Measurements from ENCODE around the gene ZCCHC24. TPM values are rescaled to one million over a fixed set of nuclear protein-coding genes. Genes with fewer than 3 reads are reported as not detected.
A peak's percentile ranks its signal among the peaks of the same experiment; 100 is the strongest.

The ZCCHC24 gene
- total and polyA plus RNA-seq, 3 donors from 2014 or later = 27.7 to 38.6 (median 31.3) TPM

DNA sequence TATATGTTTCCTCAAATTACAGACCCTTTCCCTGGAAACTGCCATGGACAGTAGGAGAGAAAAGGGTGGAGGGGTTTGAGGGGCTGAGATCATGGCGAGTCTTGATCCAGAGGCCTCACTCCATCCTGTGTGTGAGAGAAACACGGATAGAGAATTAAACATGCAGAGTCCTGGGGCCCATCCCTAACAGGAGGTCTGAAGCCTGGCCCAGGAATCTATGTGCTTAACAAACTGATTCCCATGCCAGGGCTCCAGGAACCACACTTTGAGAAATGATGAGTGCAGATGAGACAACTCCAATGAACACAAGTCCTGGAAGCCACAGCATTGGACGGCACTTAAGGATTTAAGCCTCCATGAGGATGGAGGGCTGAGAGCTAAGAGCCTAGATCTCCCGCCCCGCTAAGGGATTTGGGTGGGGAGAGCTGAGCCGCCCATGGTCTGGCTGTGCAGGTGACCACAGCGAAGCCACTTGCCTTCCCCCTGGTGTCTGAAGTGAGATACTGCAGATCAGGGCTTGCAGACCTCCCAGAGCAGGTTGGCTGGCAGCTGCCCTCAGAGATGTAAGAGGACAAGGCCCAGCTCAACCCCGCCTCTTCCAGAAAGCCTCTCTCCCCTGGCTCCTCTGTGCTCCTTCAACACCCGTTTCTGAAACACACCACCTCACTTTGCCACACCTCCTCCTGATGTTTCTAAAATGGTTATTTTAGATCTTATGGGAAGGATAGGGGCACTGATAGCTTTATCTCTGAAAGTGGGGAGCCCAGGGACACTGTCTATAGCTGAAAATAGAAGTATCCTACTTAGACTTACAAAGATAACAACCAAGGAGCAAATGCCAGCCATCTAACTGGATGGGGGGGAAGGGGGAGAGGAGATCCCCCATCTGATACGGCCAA, 42.1 kb upstream of the ZCCHC24 start:
- TF ChIP-seq, protein P1, sequence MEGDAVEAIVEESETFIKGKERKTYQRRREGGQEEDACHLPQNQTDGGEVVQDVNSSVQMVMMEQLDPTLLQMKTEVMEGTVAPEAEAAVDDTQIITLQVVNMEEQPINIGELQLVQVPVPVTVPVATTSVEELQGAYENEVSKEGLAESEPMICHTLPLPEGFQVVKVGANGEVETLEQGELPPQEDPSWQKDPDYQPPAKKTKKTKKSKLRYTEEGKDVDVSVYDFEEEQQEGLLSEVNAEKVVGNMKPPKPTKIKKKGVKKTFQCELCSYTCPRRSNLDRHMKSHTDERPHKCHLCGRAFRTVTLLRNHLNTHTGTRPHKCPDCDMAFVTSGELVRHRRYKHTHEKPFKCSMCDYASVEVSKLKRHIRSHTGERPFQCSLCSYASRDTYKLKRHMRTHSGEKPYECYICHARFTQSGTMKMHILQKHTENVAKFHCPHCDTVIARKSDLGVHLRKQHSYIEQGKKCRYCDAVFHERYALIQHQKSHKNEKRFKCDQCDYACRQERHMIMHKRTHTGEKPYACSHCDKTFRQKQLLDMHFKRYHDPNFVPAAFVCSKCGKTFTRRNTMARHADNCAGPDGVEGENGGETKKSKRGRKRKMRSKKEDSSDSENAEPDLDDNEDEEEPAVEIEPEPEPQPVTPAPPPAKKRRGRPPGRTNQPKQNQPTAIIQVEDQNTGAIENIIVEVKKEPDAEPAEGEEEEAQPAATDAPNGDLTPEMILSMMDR (IDR thresholded peaks at IDR 0.05) = peak; percentile 51 to 68 (median 66)
- no peak for TF ChIP-seq POLR2A (IDR thresholded peaks at IDR 0.05)

DNA sequence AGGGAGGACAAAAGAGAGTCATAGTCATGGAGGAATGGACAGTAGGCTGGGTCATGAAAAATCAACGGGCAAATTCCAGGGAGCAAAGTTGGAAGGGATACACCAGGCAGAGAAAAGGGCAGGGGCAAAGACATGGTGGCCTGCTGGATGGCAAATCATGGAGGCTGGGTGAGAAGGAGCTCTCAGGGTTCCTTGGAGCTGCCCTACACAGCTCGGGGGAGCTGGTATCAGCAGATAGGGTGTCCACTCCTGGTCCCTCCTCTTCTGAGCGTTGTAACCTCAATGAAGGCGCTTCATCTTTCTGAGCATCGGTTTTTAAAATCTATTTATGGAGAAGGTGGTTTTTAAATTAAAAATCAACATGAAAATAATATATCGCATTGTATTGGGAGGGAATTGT, 39.1 kb upstream of the ZCCHC24 start:
- peaks cover 6% of the 10 kb centered on the region for H3K4me1 ChIP-seq
- TF ChIP-seq POLR2A (IDR thresholded peaks at IDR 0.05) = no peak
- TF ChIP-seq, protein P1 (IDR thresholded peaks at IDR 0.05) = no peak
- no peaks in the 10 kb centered on the region for H3K27me3 ChIP-seq
- intact Hi-C loops (cut with DNase I; ENCODE audit: low total_unique reads) = no loop called here
- no peak overlapping the region for H3K4me3 ChIP-seq
- no peaks in the 10 kb centered on the region for H3K9me3 ChIP-seq
- 79 to 84% methylated on average over 6 of the region's 6 CpGs for WGBS, 2 donors
- H3K36me3 ChIP-seq (ENCODE audit: low read depth, missing control alignments) = no peaks in the 10 kb centered on the region
- DNase-seq = no peak
- no peak overlapping the region for H3K27ac ChIP-seq

More for the DNA sequence above, 42.1 kb upstream of the ZCCHC24 start:
- 67 to 71% methylated on average over 7 to 10 of the region's 10 CpGs for WGBS, 2 donors
- intact Hi-C loops (cut with DNase I; ENCODE audit: low total_unique reads) = no loop called here
- peaks cover 11% of the 10 kb centered on the region for H3K4me1 ChIP-seq
- H3K36me3 ChIP-seq (ENCODE audit: low read depth, missing control alignments) = no peaks in the 10 kb centered on the region
- peak overlapping the region in 1 of 2 donors; percentile 37 for H3K27ac ChIP-seq
- H3K4me3 ChIP-seq = no peak overlapping the region
- no peaks in the 10 kb centered on the region for H3K9me3 ChIP-seq
- no peaks in the 10 kb centered on the region for H3K27me3 ChIP-seq
- DNase-seq = peak; percentile 73

DNA sequence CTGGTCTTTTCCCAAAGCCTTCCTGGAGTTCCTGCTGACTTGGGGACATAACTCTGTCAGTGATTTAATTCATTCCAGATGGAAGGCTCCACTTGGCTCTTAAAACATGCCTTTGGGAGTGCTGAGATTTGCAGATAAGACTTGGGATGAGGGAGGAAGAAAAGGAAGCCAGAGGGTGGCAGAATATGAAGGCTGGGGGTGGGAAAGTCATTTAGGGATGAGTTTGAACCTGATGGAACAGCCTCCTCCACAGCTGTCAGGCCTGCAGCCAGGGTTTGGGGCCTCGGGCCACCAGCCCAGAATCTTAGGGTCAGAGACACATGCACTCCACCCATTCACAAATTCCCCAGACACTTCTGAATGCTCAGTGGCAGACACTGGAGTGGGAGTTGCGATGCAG, 38.5 kb upstream of the ZCCHC24 start:
- no peak overlapping the region for H3K4me3 ChIP-seq
- WGBS, 2 donors = 44 to 65% methylated on average over 2 of the region's 2 CpGs
- no peaks in the 10 kb centered on the region for H3K36me3 ChIP-seq (ENCODE audit: low read depth, missing control alignments)
- peaks cover 6% of the 10 kb centered on the region for H3K4me1 ChIP-seq
- peak; percentile 60 for DNase-seq
- H3K27ac ChIP-seq = no peak overlapping the region
- intact Hi-C loops (cut with DNase I; ENCODE audit: low total_unique reads) = no loop called here
- no peaks in the 10 kb centered on the region for H3K27me3 ChIP-seq
- no peaks in the 10 kb centered on the region for H3K9me3 ChIP-seq
- TF ChIP-seq POLR2A (IDR thresholded peaks at IDR 0.05) = no peak
- TF ChIP-seq, protein P1 (IDR thresholded peaks at IDR 0.05) = no peak

DNA sequence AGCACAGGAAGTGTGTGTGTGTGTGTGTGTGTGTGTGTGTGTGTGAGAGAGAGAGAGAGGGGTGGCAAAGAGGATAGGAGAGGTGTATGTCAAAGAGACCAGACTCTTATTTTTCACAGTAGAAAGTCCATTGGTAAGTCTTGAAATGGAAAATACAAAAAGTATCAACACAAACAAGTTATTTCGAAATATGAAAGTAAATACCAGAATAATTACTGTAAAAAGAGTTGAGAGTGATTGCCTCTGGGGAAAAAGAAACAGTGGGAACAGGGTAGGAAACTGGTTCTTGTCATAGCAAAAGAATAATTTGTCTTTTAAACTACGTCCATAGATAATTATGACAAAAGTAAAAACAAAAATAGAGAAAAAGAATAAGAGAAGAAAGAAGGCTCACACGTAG, 37.9 kb upstream of the ZCCHC24 start:
- TF ChIP-seq POLR2A (IDR thresholded peaks at IDR 0.05) = no peak
- TF ChIP-seq, protein P1 (IDR thresholded peaks at IDR 0.05) = no peak
- H3K9me3 ChIP-seq = no peaks in the 10 kb centered on the region
- no peak overlapping the region for H3K27ac ChIP-seq
- peaks cover 6% of the 10 kb centered on the region for H3K4me1 ChIP-seq
- no peak overlapping the region for H3K4me3 ChIP-seq
- no peaks in the 10 kb centered on the region for H3K36me3 ChIP-seq (ENCODE audit: low read depth, missing control alignments)
- DNase-seq = no peak
- intact Hi-C loops (cut with DNase I; ENCODE audit: low total_unique reads) = no loop called here
- H3K27me3 ChIP-seq = no peaks in the 10 kb centered on the region
- WGBS, 2 donors = 59 to 72% methylated on average over 3 of the region's 3 CpGs

Data from testis (tissue), 3 donors.